ENCODE data around the gene CPM. TPM values are rescaled to one million over a fixed set of nuclear protein-coding genes. Genes with fewer than 3 reads are reported as not detected.

CPM gene
- total RNA-seq, 3 donors from 2014 or later (not counting 1 experiment from before 2014, with no cell fraction given) = 0.25 to 1.6 (median 0.68) TPM

GRCh38 chr12:68880660-68881325 lies 52.2 kb downstream of the CPM start:
- no peaks in the 10 kb centered on the region for H3K36me3 Mint-ChIP-seq
- Histone ChIP-seq H3K27ac (ENCODE audit: low read length) (no peak overlapping the region), H3K9me3 (ENCODE audit: control insufficient read depth, insufficient read depth, low read length) (no peaks in the 10 kb centered on the region), H3K4me3 (ENCODE audit: low read length) (no peak overlapping the region), H3K36me3 (ENCODE audit: control insufficient read depth, insufficient read depth, low read length) (no peaks in the 10 kb centered on the region), H3K4me1 (ENCODE audit: control insufficient read depth, insufficient read depth, low read length) (no peaks in the 10 kb centered on the region), H3K27me3 (ENCODE audit: control insufficient read depth, insufficient read depth, low read length) (no peaks in the 10 kb centered on the region)
- ATAC-seq (no peak), DNase-seq (no peak)
- 85% methylated on average over 5 of the region's 5 CpGs for WGBS (ENCODE audit: insufficient coverage)
- no peak overlapping the region for H3K27ac Mint-ChIP-seq
- H3K27me3 Mint-ChIP-seq (ENCODE audit: low read depth in 2 of 2) = peaks cover 7 to 27% of the 10 kb centered on the region in 2 donors
- H3K4me3 Mint-ChIP-seq = no peak overlapping the region
- H3K9me3 Mint-ChIP-seq = no peaks in the 10 kb centered on the region
- no peaks in the 10 kb centered on the region for H3K4me1 Mint-ChIP-seq
- no peak for TF ChIP-seq CTCF (IDR thresholded peaks at IDR 0.05)
- intact Hi-C loops (cut with micrococcal nuclease) = no loop called here

DNA sequence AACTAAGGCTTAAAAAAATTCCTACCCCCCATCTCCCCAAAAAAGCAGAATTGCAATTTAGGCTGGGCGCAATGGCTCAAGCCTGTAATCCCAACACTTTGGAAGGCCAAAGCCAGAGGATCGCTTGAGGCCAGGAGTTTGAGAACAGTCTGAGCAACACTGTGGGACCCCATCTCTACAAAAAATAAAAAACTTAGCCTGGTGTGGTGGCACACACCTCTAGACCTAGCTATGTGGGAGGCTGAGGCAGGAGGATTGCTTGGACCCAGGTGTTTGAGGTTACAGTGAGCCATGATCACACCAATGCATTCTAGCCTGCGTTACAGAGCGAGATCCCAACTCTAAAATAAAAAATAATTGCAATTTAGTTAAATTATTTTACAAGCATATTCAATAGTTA lies 54.1 kb downstream of the CPM start:
- TF ChIP-seq CTCF (IDR thresholded peaks at IDR 0.05) = no peak
- no peak overlapping the region for H3K4me3 ChIP-seq (ENCODE audit: low read length)
- H3K27ac ChIP-seq (ENCODE audit: low read length) = no peak overlapping the region
- no peaks in the 10 kb centered on the region for H3K36me3 ChIP-seq (ENCODE audit: control insufficient read depth, insufficient read depth, low read length)
- no peaks in the 10 kb centered on the region for H3K9me3 Mint-ChIP-seq
- intact Hi-C loops (cut with micrococcal nuclease) = no loop called here
- no peaks in the 10 kb centered on the region for H3K4me1 ChIP-seq (ENCODE audit: control insufficient read depth, insufficient read depth, low read length)
- H3K27me3 ChIP-seq (ENCODE audit: control insufficient read depth, insufficient read depth, low read length) = no peaks in the 10 kb centered on the region
- H3K4me3 Mint-ChIP-seq = no peak overlapping the region
- H3K36me3 Mint-ChIP-seq = no peaks in the 10 kb centered on the region
- H3K9me3 ChIP-seq (ENCODE audit: control insufficient read depth, insufficient read depth, low read length) = no peaks in the 10 kb centered on the region
- no peak for DNase-seq
- WGBS (ENCODE audit: insufficient coverage) = 89% methylated on average over 4 of the region's 4 CpGs
- H3K27me3 Mint-ChIP-seq (ENCODE audit: low read depth in 2 of 2) = peaks cover 8 to 20% of the 10 kb centered on the region in 2 donors
- H3K4me1 Mint-ChIP-seq = no peaks in the 10 kb centered on the region
- ATAC-seq = no peak
- no peak overlapping the region for H3K27ac Mint-ChIP-seq

DNA sequence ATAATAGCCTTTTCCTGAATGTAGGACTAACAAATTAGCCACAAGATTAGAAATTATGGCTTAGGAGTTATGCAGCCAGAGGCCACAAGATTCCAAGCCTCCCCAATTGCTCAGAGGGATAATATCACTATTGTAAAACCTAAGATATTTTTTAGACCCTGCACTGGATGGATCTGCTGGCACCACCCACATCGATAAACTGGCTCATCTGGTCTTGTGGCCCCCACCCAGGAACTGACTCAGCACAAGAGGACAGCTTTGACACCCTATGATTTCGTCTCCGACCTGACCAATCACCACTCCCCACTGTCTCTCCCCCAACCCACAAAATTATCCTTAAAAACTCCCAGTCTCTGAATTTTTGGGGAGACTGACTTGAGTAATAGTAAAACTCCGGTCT lies 54.7 kb downstream of the CPM start:
- intact Hi-C loops (cut with micrococcal nuclease) = no loop called here
- Histone ChIP-seq H3K36me3 (ENCODE audit: control insufficient read depth, insufficient read depth, low read length) (no peaks in the 10 kb centered on the region), H3K9me3 (ENCODE audit: control insufficient read depth, insufficient read depth, low read length) (no peaks in the 10 kb centered on the region), H3K4me1 (ENCODE audit: control insufficient read depth, insufficient read depth, low read length) (no peaks in the 10 kb centered on the region), H3K27me3 (ENCODE audit: control insufficient read depth, insufficient read depth, low read length) (no peaks in the 10 kb centered on the region), H3K4me3 (ENCODE audit: low read length) (no peak overlapping the region), H3K27ac (ENCODE audit: low read length) (no peak overlapping the region)
- H3K36me3 Mint-ChIP-seq = no peaks in the 10 kb centered on the region
- 72% methylated on average over 3 of the region's 4 CpGs for WGBS (ENCODE audit: insufficient coverage)
- H3K4me1 Mint-ChIP-seq = no peaks in the 10 kb centered on the region
- no peak for TF ChIP-seq CTCF (IDR thresholded peaks at IDR 0.05)
- H3K4me3 Mint-ChIP-seq = no peak overlapping the region
- no peak for ATAC-seq
- peaks cover 8 to 20% of the 10 kb centered on the region in 2 donors for H3K27me3 Mint-ChIP-seq (ENCODE audit: low read depth in 2 of 2)
- H3K9me3 Mint-ChIP-seq = no peaks in the 10 kb centered on the region
- no peak for DNase-seq
- no peak overlapping the region for H3K27ac Mint-ChIP-seq

GRCh38 chr12:68877583-68877982 lies 55.4 kb downstream of the CPM start:
- 94% methylated on average over 4 of the region's 4 CpGs for WGBS (ENCODE audit: insufficient coverage)
- intact Hi-C loops (cut with micrococcal nuclease) = no loop called here
- H3K4me1 Mint-ChIP-seq = no peaks in the 10 kb centered on the region

More at GRCh38 chr12:68877583-68877982, 55.4 kb downstream of the CPM start:
- Histone ChIP-seq H3K36me3 (ENCODE audit: control insufficient read depth, insufficient read depth, low read length) (no peaks in the 10 kb centered on the region), H3K4me1 (ENCODE audit: control insufficient read depth, insufficient read depth, low read length) (no peaks in the 10 kb centered on the region), H3K9me3 (ENCODE audit: control insufficient read depth, insufficient read depth, low read length) (no peaks in the 10 kb centered on the region), H3K27ac (ENCODE audit: low read length) (no peak overlapping the region), H3K27me3 (ENCODE audit: control insufficient read depth, insufficient read depth, low read length) (no peaks in the 10 kb centered on the region), H3K4me3 (ENCODE audit: low read length) (no peak overlapping the region)
- no peak for DNase-seq
- no peaks in the 10 kb centered on the region for H3K9me3 Mint-ChIP-seq
- H3K27ac Mint-ChIP-seq = no peak overlapping the region
- no peaks in the 10 kb centered on the region for H3K36me3 Mint-ChIP-seq
- no peak overlapping the region for H3K4me3 Mint-ChIP-seq
- peaks cover 8 to 20% of the 10 kb centered on the region in 2 donors for H3K27me3 Mint-ChIP-seq (ENCODE audit: low read depth in 2 of 2)
- no peak for TF ChIP-seq CTCF (IDR thresholded peaks at IDR 0.05)
- ATAC-seq = no peak

Measured in natural killer cell (primary cell).